Measurements from ENCODE around the gene WDSUB1.

Gene WDSUB1

GRCh38 chr2:159283529-159283928, 3.0 kb downstream of the WDSUB1 start:
- no peaks in the 10 kb centered on the region for H3K27me3 Mint-ChIP-seq (ENCODE audit: low read depth)
- H3K4me3 Mint-ChIP-seq = no peak overlapping the region
- no peaks in the 10 kb centered on the region for H3K9me3 Mint-ChIP-seq
- peaks cover 9% of the 10 kb centered on the region for H3K4me1 Mint-ChIP-seq (ENCODE audit: low read depth)
- no peaks in the 10 kb centered on the region for H3K36me3 Mint-ChIP-seq (ENCODE audit: low read depth)
- H3K27ac Mint-ChIP-seq = no peak overlapping the region

GRCh38 chr2:159281002-159281401, 5.5 kb downstream of the WDSUB1 start:
- Mint-ChIP-seq H3K9me3 (no peaks in the 10 kb centered on the region), H3K27me3 (ENCODE audit: low read depth) (no peaks in the 10 kb centered on the region), H3K36me3 (ENCODE audit: low read depth) (no peaks in the 10 kb centered on the region), H3K27ac (no peak overlapping the region), H3K4me1 (ENCODE audit: low read depth) (peaks cover 3% of the 10 kb centered on the region), H3K4me3 (no peak overlapping the region)

- Mint-ChIP-seq H3K9me3 (no peaks in the 10 kb centered on the region), H3K36me3 (ENCODE audit: low read depth) (peaks cover 1% of the 10 kb centered on the region), H3K27ac (no peak overlapping the region), H3K4me1 (ENCODE audit: low read depth) (peaks cover 5% of the 10 kb centered on the region), H3K4me3 (no peak overlapping the region), H3K27me3 (ENCODE audit: low read depth) (no peaks in the 10 kb centered on the region)
Observed at GRCh38 chr2:159279700-159280099, 6.8 kb downstream of the WDSUB1 start.

- no peaks in the 10 kb centered on the region for H3K27me3 Mint-ChIP-seq (ENCODE audit: low read depth)
- H3K4me1 Mint-ChIP-seq (ENCODE audit: low read depth) = peaks cover 5% of the 10 kb centered on the region
- H3K4me3 Mint-ChIP-seq = no peak overlapping the region
- no peaks in the 10 kb centered on the region for H3K9me3 Mint-ChIP-seq
- H3K27ac Mint-ChIP-seq = no peak overlapping the region
- peaks cover 6% of the 10 kb centered on the region for H3K36me3 Mint-ChIP-seq (ENCODE audit: low read depth)
Observed at GRCh38 chr2:159275111-159275510, 11.4 kb downstream of the WDSUB1 start.

GRCh38 chr2:159272156-159272555, 14.3 kb downstream of the WDSUB1 start:
- H3K27me3 Mint-ChIP-seq (ENCODE audit: low read depth) = no peaks in the 10 kb centered on the region
- H3K4me3 Mint-ChIP-seq = no peak overlapping the region
- H3K27ac Mint-ChIP-seq = no peak overlapping the region
- H3K36me3 Mint-ChIP-seq (ENCODE audit: low read depth) = peaks cover 10% of the 10 kb centered on the region
- no peaks in the 10 kb centered on the region for H3K9me3 Mint-ChIP-seq
- H3K4me1 Mint-ChIP-seq (ENCODE audit: low read depth) = peaks cover 5% of the 10 kb centered on the region

GRCh38 chr2:159270744-159271379, 15.6 kb downstream of the WDSUB1 start:
- Mint-ChIP-seq H3K27me3 (ENCODE audit: low read depth) (no peaks in the 10 kb centered on the region), H3K4me3 (no peak overlapping the region), H3K36me3 (ENCODE audit: low read depth) (peaks cover 10% of the 10 kb centered on the region), H3K4me1 (ENCODE audit: low read depth) (peaks cover 5% of the 10 kb centered on the region), H3K27ac (no peak overlapping the region), H3K9me3 (no peaks in the 10 kb centered on the region)

GRCh38 chr2:159267921-159268320, 18.6 kb downstream of the WDSUB1 start:
- H3K27ac Mint-ChIP-seq = no peak overlapping the region
- no peaks in the 10 kb centered on the region for H3K4me1 Mint-ChIP-seq (ENCODE audit: low read depth)
- H3K36me3 Mint-ChIP-seq (ENCODE audit: low read depth) = peaks cover 8% of the 10 kb centered on the region

GRCh38 chr2:159266554-159266953, 19.9 kb downstream of the WDSUB1 start:
- H3K27me3 Mint-ChIP-seq (ENCODE audit: low read depth) = no peaks in the 10 kb centered on the region
- H3K4me1 Mint-ChIP-seq (ENCODE audit: low read depth) = no peaks in the 10 kb centered on the region
- H3K9me3 Mint-ChIP-seq = no peaks in the 10 kb centered on the region
- peaks cover 8% of the 10 kb centered on the region for H3K36me3 Mint-ChIP-seq (ENCODE audit: low read depth)
- H3K4me3 Mint-ChIP-seq = no peak overlapping the region
- no peak overlapping the region for H3K27ac Mint-ChIP-seq

More at GRCh38 chr2:159267921-159268320, 18.6 kb downstream of the WDSUB1 start:
- no peaks in the 10 kb centered on the region for H3K27me3 Mint-ChIP-seq (ENCODE audit: low read depth)
- H3K4me3 Mint-ChIP-seq = no peak overlapping the region
- no peaks in the 10 kb centered on the region for H3K9me3 Mint-ChIP-seq

- Mint-ChIP-seq H3K4me1 (ENCODE audit: low read depth) (no peaks in the 10 kb centered on the region), H3K9me3 (no peaks in the 10 kb centered on the region), H3K4me3 (no peak overlapping the region), H3K36me3 (ENCODE audit: low read depth) (peaks cover 4% of the 10 kb centered on the region), H3K27me3 (ENCODE audit: low read depth) (no peaks in the 10 kb centered on the region), H3K27ac (no peak overlapping the region)
Observed at GRCh38 chr2:159265171-159265576, 21.3 kb downstream of the WDSUB1 start.

- Mint-ChIP-seq H3K27ac (no peak overlapping the region), H3K4me1 (ENCODE audit: low read depth) (no peaks in the 10 kb centered on the region), H3K4me3 (no peak overlapping the region), H3K27me3 (ENCODE audit: low read depth) (no peaks in the 10 kb centered on the region), H3K36me3 (ENCODE audit: low read depth) (no peaks in the 10 kb centered on the region), H3K9me3 (no peaks in the 10 kb centered on the region)
Observed at GRCh38 chr2:159262904-159263303, 23.6 kb downstream of the WDSUB1 start.

- Mint-ChIP-seq H3K9me3 (no peaks in the 10 kb centered on the region), H3K36me3 (ENCODE audit: low read depth) (no peaks in the 10 kb centered on the region), H3K27me3 (ENCODE audit: low read depth) (no peaks in the 10 kb centered on the region), H3K4me3 (no peak overlapping the region), H3K27ac (no peak overlapping the region), H3K4me1 (ENCODE audit: low read depth) (no peaks in the 10 kb centered on the region)
Observed at GRCh38 chr2:159262226-159262625, 24.3 kb downstream of the WDSUB1 start.

GRCh38 chr2:159256159-159256558, 30.3 kb downstream of the WDSUB1 start:
- Mint-ChIP-seq H3K4me1 (ENCODE audit: low read depth) (no peaks in the 10 kb centered on the region), H3K9me3 (no peaks in the 10 kb centered on the region), H3K27ac (no peak overlapping the region), H3K36me3 (ENCODE audit: low read depth) (peaks cover 1% of the 10 kb centered on the region), H3K4me3 (no peak overlapping the region), H3K27me3 (ENCODE audit: low read depth) (no peaks in the 10 kb centered on the region)

GRCh38 chr2:159252905-159253304, 33.6 kb downstream of the WDSUB1 start:
- H3K4me1 Mint-ChIP-seq (ENCODE audit: low read depth) = no peaks in the 10 kb centered on the region
- no peaks in the 10 kb centered on the region for H3K27me3 Mint-ChIP-seq (ENCODE audit: low read depth)
- H3K36me3 Mint-ChIP-seq (ENCODE audit: low read depth) = peaks cover 1% of the 10 kb centered on the region
- no peak overlapping the region for H3K27ac Mint-ChIP-seq
- H3K4me3 Mint-ChIP-seq = no peak overlapping the region
- no peaks in the 10 kb centered on the region for H3K9me3 Mint-ChIP-seq

- Mint-ChIP-seq H3K27ac (no peak overlapping the region), H3K9me3 (no peaks in the 10 kb centered on the region), H3K4me3 (no peak overlapping the region), H3K27me3 (ENCODE audit: low read depth) (no peaks in the 10 kb centered on the region), H3K4me1 (ENCODE audit: low read depth) (no peaks in the 10 kb centered on the region), H3K36me3 (ENCODE audit: low read depth) (peaks cover 1% of the 10 kb centered on the region)
Observed at GRCh38 chr2:159251296-159252173, 35.0 kb downstream of the WDSUB1 start.

Data from T-helper 1 cell treated with Interleukin-12 subunit alpha and Interleukin-12 subunit beta and Interleukin-4 antibody, amounts not matched to agents 30 μg/mL and 1 μg/mL, for 36 hours (primary cell).